ENCODE data around the gene ZNF780A. TPM values are rescaled to one million over a fixed set of nuclear protein-coding genes. Genes with fewer than 3 reads are reported as not detected.
"Not testable (repeated sequence)": the region's sequence is repeated elsewhere in the genome, so short reads cannot be mapped to it uniquely, and the experiment has no call there.

Gene ZNF780A
- total RNA-seq, 2 experiments from 2014 or later: 24.1 to 24.5 TPM

DNA sequence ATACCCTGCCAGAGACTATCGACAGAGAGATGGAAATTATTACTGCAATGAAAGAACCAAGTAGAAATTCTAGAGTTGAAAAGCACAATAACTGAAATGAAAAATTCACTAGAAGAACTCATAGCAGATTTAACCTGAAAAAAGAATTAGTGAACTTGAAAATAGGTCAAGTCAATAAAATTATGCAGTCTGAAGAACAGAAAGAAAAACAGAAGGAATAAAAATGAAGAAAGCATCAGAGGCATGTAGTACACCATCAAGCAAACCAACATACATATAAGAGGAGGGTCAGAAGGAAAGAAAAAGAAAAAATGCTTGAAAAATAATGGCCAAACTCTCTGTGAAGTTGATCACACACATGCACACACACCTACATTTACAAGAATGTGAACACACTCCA is 31.1 kb downstream of the ZNF780A start:
- peaks cover 32% of the 10 kb centered on the region for H3K27me3 Mint-ChIP-seq
- ChIA-PET POLR2A (no interaction called here), CTCF (no interaction called here)

DNA sequence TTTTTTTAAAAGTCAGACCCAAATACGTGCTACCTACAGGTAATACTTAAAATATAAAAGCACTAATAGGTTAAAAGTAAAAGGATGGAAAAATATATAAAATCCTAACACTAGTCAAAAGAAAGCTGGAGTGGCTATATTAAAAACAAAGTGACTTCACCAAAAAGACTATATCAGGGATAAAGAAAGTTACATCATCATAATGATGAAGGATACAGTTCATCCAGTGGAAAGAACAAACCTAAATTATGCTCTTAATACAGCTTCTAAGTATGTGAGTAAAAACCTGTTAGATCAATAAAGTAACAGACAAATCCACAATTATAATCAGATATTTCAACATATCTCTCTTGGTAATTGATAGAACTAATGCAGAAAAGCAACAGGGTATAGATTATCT is 33.6 kb downstream of the ZNF780A start:
- Mint-ChIP-seq H3K27me3 (peaks cover 24% of the 10 kb centered on the region), H3K9me3 (peaks cover 31% of the 10 kb centered on the region), H3K4me1 (peaks cover 43% of the 10 kb centered on the region), H3K4me3 (peak overlapping the region; percentile 99), H3K27ac (no peak overlapping the region), H3K36me3 (ENCODE audit: low read depth) (peaks cover 25% of the 10 kb centered on the region)
- ChIA-PET CTCF (interaction anchor here (1.0 kb wide), 1 partner anchor 27 kb away, joined by 3 read pairs; no protein-coding TSS in a partner anchor), POLR2A (no interaction called here)
- no peak for DNase-seq

More for the DNA sequence above, 31.1 kb downstream of the ZNF780A start:
- H3K36me3 Mint-ChIP-seq (ENCODE audit: low read depth): peaks cover 10% of the 10 kb centered on the region
- H3K9me3 Mint-ChIP-seq: peaks cover 31% of the 10 kb centered on the region
- no peak overlapping the region for H3K27ac Mint-ChIP-seq
- no peak overlapping the region for H3K4me3 Mint-ChIP-seq
- peaks cover 22% of the 10 kb centered on the region for H3K4me1 Mint-ChIP-seq
- DNase-seq: no peak

GRCh38 chr19:40056505-40056904 is 34.2 kb downstream of the ZNF780A start:
- ChIA-PET CTCF (interaction anchor here (1.4 kb wide), 1 partner anchor 31 kb away, joined by 4 read pairs; no protein-coding TSS in a partner anchor), POLR2A (no interaction called here)
- no peak for DNase-seq
- Mint-ChIP-seq H3K4me1 (peaks cover 45% of the 10 kb centered on the region), H3K36me3 (ENCODE audit: low read depth) (peaks cover 28% of the 10 kb centered on the region), H3K27ac (peak overlapping the region; percentile 97), H3K4me3 (peak overlapping the region; percentile 99), H3K9me3 (peaks cover 31% of the 10 kb centered on the region), H3K27me3 (peaks cover 21% of the 10 kb centered on the region)

GRCh38 chr19:40055832-40056504 is 34.8 kb downstream of the ZNF780A start, which contains the start of gene ZNF780B:
TSS of gene ZNF780B (minus strand) at chr19:40056231. CDS start at chr19:40050332, 5,899 bp downstream.
- POLR2A ChIA-PET: interaction anchor here (0.5 to 0.6 kb wide), 2 partner anchors 47 to 102 kb away, joined by 3 read pairs; no protein-coding TSS in a partner anchor
- peaks cover 31% of the 10 kb centered on the region for H3K9me3 Mint-ChIP-seq
- H3K36me3 Mint-ChIP-seq (ENCODE audit: low read depth): peaks cover 30% of the 10 kb centered on the region
- H3K4me1 Mint-ChIP-seq: peaks cover 45% of the 10 kb centered on the region
- H3K27me3 Mint-ChIP-seq: peaks cover 21% of the 10 kb centered on the region
- peak; percentile 82 for DNase-seq
- H3K4me3 Mint-ChIP-seq: peak within 1 kb of the TSS; percentile 99
- H3K27ac Mint-ChIP-seq: peak within 1 kb of the TSS; percentile 97
- CTCF ChIA-PET: interaction anchor here (0.5 to 1.4 kb wide), 2 partner anchors 31 to 100 kb away, joined by 3 to 4 read pairs; no protein-coding TSS in a partner anchor

DNA sequence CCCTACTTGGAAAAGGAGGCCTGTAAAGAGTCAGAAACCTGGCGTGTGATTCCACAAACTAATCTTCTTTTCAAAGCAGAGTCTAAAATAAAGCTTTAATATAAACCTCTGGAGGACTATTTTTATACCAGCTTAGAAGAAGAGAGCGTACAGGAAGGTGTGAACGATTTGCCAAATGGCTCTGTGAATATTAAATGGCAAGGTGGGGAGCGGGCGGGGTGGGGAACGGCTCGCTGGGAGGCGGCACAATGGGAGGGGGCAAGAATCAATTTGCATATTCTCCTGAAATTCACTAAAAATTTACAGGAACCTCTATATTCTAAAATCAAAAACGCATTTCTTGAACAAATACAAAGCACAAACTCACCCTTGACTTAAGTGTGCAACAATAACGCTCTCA is 35.7 kb downstream of the ZNF780A start:
- CTCF ChIA-PET: interaction anchor here (1.4 kb wide), 1 partner anchor 32 kb away, joined by 4 read pairs; no protein-coding TSS in a partner anchor
- peaks cover 35% of the 10 kb centered on the region for H3K9me3 Mint-ChIP-seq

DNA sequence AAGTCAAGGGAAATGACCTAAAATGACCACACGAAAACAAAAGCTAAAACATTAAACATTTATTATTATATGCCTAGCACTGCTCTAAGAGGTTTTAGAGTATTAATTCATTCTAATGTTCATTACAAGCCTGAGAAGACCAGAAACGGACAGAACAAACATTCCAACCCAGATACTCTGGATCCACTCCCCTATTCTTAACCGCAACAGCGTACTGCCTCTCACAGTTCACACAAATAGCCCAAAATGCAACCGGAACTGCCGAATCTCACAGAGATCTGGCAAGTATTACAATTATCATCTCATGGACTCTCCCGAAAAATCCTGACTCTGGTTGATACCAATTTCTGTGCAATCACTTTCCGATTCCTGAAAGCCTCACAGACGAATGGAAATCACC is 36.1 kb downstream of the ZNF780A start:
- H3K4me1 Mint-ChIP-seq: peaks cover 45% of the 10 kb centered on the region
- peak overlapping the region; percentile 72 for H3K27ac Mint-ChIP-seq
- no peak for DNase-seq
- ChIA-PET POLR2A (no interaction called here), CTCF (no interaction called here)
- peak overlapping the region; percentile 99 for H3K4me3 Mint-ChIP-seq
- peaks cover 16% of the 10 kb centered on the region for H3K27me3 Mint-ChIP-seq
- H3K36me3 Mint-ChIP-seq (ENCODE audit: low read depth): peaks cover 39% of the 10 kb centered on the region
- H3K9me3 Mint-ChIP-seq: peaks cover 30% of the 10 kb centered on the region

More for the DNA sequence above, 35.7 kb downstream of the ZNF780A start:
- Mint-ChIP-seq H3K27ac (peak overlapping the region; percentile 97), H3K36me3 (ENCODE audit: low read depth) (peaks cover 36% of the 10 kb centered on the region), H3K4me3 (peak overlapping the region; percentile 99), H3K27me3 (peaks cover 20% of the 10 kb centered on the region), H3K4me1 (peaks cover 45% of the 10 kb centered on the region)
- POLR2A ChIA-PET: interaction anchor here (0.5 kb wide), 2 partner anchors 36 to 46 kb away, joined by 3 read pairs; partner anchors contain the start of gene ZNF780A
- DNase-seq: no peak

DNA sequence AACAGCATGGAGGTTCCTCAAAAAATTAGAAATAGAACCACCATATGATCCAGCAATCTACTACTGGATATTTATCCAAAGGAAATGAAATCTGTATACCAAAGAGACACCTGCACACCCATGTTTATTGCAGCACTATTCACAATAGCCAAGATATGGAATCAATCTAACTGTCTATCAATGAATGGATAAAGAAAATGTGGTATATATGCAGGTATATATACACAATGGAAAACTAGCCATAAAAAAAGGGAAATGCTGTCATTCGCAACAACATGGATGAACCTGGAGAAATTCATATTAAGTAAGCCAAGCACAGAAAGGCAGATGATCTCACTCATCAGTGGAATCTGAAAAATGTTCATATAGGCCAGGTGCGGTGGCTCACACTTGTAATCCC is 37.3 kb downstream of the ZNF780A start:
- ChIA-PET POLR2A (no interaction called here), CTCF (no interaction called here)
- Mint-ChIP-seq H3K36me3 (ENCODE audit: low read depth) (peaks cover 45% of the 10 kb centered on the region), H3K9me3 (peaks cover 28% of the 10 kb centered on the region), H3K4me1 (peaks cover 45% of the 10 kb centered on the region), H3K27ac (no peak overlapping the region), H3K27me3 (peaks cover 7% of the 10 kb centered on the region), H3K4me3 (no peak overlapping the region)
- DNase-seq: no peak

DNA sequence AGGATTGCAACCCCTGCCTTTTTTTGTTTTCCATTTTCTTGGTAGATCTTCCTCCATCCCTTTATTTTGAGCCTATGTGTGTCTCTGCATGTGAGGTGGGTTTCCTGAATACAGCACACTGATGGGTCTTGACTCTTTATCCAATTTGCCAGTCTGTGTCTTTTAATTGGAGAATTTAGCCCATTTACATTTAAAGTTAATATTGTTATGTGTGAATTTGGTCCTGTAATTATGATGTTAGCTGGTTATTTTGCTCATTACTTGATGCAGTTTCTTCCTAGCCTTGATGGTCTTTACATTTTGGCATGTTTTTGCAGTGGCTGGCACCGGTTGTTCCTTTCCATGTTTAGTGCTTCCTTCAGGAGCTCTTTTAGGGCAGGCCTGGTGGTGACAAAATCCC is 49.0 kb downstream of the ZNF780A start:
- DNase-seq, H3K4me1 Mint-ChIP-seq, CTCF ChIA-PET, H3K4me3 Mint-ChIP-seq, H3K27me3 Mint-ChIP-seq, POLR2A ChIA-PET, H3K27ac Mint-ChIP-seq: not testable (repeated sequence)
- peaks cover 51% of the 10 kb centered on the region for H3K36me3 Mint-ChIP-seq (ENCODE audit: low read depth)
- peaks cover 44% of the 10 kb centered on the region for H3K9me3 Mint-ChIP-seq

- H3K4me3 Mint-ChIP-seq, DNase-seq, H3K27ac Mint-ChIP-seq, POLR2A ChIA-PET, CTCF ChIA-PET, H3K27me3 Mint-ChIP-seq, H3K4me1 Mint-ChIP-seq: not testable (repeated sequence)
- H3K36me3 Mint-ChIP-seq (ENCODE audit: low read depth): peaks cover 41% of the 10 kb centered on the region
- H3K9me3 Mint-ChIP-seq: peaks cover 59% of the 10 kb centered on the region
Measured at GRCh38 chr19:40038047-40038446, 52.7 kb downstream of the ZNF780A start.

DNA sequence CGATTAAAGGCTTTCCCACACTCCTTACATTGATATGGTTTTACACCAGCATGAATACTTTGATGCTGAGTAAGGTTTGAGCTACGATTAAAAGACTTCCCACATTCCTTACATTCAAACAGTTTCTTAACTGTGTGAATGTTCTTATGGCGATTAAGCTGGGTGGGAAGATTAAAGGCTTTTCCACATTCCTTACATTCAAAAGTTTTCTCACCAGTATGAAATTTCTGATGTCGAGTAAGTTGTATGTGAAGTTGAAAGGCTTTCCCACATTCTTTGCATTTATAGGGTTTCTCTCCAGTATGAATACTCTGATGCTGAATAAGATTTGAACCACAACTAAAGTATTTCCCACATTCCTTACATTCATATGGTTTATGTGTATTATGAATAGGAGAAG is 54.7 kb downstream of the ZNF780A start:
- CTCF ChIA-PET: no interaction called here
- POLR2A ChIA-PET: no interaction called here

GRCh38 chr19:40033989-40034560 is 56.7 kb downstream of the ZNF780A start:
- ChIA-PET CTCF (no interaction called here), POLR2A (no interaction called here)
- Mint-ChIP-seq H3K36me3 (ENCODE audit: low read depth) (peaks cover 49% of the 10 kb centered on the region), H3K27me3 (no peaks in the 10 kb centered on the region), H3K27ac (no peak overlapping the region), H3K4me3 (no peak overlapping the region), H3K9me3 (peaks cover 67% of the 10 kb centered on the region), H3K4me1 (no peaks in the 10 kb centered on the region)
- no peak for DNase-seq

More for the DNA sequence above, 54.7 kb downstream of the ZNF780A start:
- peaks cover 41% of the 10 kb centered on the region for H3K36me3 Mint-ChIP-seq (ENCODE audit: low read depth)
- no peak overlapping the region for H3K4me3 Mint-ChIP-seq
- H3K27ac Mint-ChIP-seq: no peak overlapping the region
- no peak for DNase-seq
- no peaks in the 10 kb centered on the region for H3K27me3 Mint-ChIP-seq
- H3K9me3 Mint-ChIP-seq: peaks cover 58% of the 10 kb centered on the region
- no peaks in the 10 kb centered on the region for H3K4me1 Mint-ChIP-seq

- DNase-seq: no peak
- POLR2A ChIA-PET: no interaction called here
- Mint-ChIP-seq H3K9me3 (peaks cover 65% of the 10 kb centered on the region), H3K27me3 (no peaks in the 10 kb centered on the region), H3K36me3 (ENCODE audit: low read depth) (peaks cover 20% of the 10 kb centered on the region), H3K4me3 (no peak overlapping the region), H3K27ac (no peak overlapping the region), H3K4me1 (no peaks in the 10 kb centered on the region)
- CTCF ChIA-PET: no interaction called here
Measured at GRCh38 chr19:40026597-40026970, 64.2 kb downstream of the ZNF780A start.

GRCh38 chr19:40025938-40026596 is 64.7 kb downstream of the ZNF780A start:
- Mint-ChIP-seq H3K27ac (no peak overlapping the region), H3K36me3 (ENCODE audit: low read depth) (peaks cover 19% of the 10 kb centered on the region), H3K4me1 (no peaks in the 10 kb centered on the region), H3K27me3 (no peaks in the 10 kb centered on the region), H3K4me3 (no peak overlapping the region), H3K9me3 (peaks cover 65% of the 10 kb centered on the region)
- CTCF ChIA-PET: no interaction called here
- DNase-seq: no peak
- POLR2A ChIA-PET: no interaction called here

Data from activated CD4-positive, alpha-beta T cell treated with anti-CD3 and anti-CD28 coated beads, Interleukin-2, amount 10 ng/mL, durations not matched to agents 7 days and 5 days (primary cell).